GM12873 (cell line): Measurements from ENCODE around the gene SRGAP1.

ENCODE experiments used
- CTCF ChIP-seq: IDR thresholded peaks from 2 replicates; pipeline ENCODE4 v1.5.1; 2012; ENCODE audit warnings: low read depth, mild to moderate bottlenecking, moderate library complexity, low read length, control low read depth; ENCODE audit not compliant: insufficient read depth; ENCODE audit errors: missing control alignments

SRGAP1 gene

GRCh38 chr12:64009321-64010068 is 165.0 kb downstream of the SRGAP1 start:
- no peak for TF ChIP-seq CTCF

- no peak for TF ChIP-seq CTCF
Observed at GRCh38 chr12:64010069-64010686, 165.7 kb downstream of the SRGAP1 start.

- TF ChIP-seq CTCF = no peak
Observed at GRCh38 chr12:64016521-64016920, 172.0 kb downstream of the SRGAP1 start.

GRCh38 chr12:64018524-64018923 is 174.0 kb downstream of the SRGAP1 start:
- TF ChIP-seq CTCF = no peak

- no peak for TF ChIP-seq CTCF
Observed at GRCh38 chr12:64019101-64019500, 174.6 kb downstream of the SRGAP1 start.

GRCh38 chr12:64019654-64020053 is 175.2 kb downstream of the SRGAP1 start:
- TF ChIP-seq CTCF = no peak

- TF ChIP-seq CTCF = no peak
Observed at GRCh38 chr12:64025174-64025958, 180.9 kb downstream of the SRGAP1 start.
